ENCODE data around the gene ABT1. TPM values are rescaled to one million over a fixed set of nuclear protein-coding genes. Genes with fewer than 3 reads are reported as not detected.

Gene ABT1
- 11.2 and 19.0 TPM in 2 replicates for total RNA-seq

DNA sequence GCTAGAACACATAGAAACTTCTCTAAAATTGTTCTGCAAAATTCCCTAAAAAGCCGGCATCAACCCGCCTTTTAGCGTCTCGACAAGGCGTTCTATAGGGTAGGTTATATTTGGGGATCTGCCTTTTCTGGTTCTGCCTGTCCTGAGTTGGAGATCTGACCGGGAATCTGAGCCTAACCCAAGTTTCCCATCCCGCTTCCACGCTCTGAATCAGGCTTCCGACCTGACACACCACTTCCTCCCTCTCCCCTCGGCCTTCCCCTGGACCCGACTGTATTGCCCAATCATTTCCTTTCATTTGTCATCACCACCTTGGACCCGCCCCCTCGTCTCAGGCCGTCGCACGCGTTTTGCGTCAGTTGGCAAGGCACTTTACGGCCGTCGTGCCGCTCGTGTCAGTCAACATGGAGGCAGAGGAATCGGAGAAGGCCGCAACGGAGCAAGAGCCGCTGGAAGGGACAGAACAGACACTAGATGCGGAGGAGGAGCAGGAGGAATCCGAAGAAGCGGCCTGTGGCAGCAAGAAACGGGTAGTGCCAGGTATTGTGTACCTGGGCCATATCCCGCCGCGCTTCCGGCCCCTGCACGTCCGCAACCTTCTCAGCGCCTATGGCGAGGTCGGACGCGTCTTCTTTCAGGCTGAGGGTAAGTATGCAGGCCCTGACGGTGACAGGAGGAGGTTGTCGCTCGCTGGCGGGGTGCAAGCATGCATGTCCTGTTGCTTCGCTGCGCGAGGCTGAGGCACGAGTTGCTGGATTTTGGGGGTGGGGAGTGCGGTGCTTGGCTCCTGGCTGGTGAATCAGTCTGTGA is at the start of gene ABT1:
Gene ABT1 (plus strand): TSS at position 375 of the 810 bp plus-strand sequence. CDS start 30 bp downstream, at position 405.

Other genes with a start within 250 kb of the ABT1 start
- gene BTN3A2, start 231.8 kb upstream of the ABT1 start, total RNA-seq = 14.1 and 15.4 TPM in 2 replicates
- gene BTN2A2, start 213.8 kb upstream of the ABT1 start, total RNA-seq = 9.2 and 15.1 TPM in 2 replicates
- 25.9 and 27.6 TPM in 2 replicates for gene BTN3A1, start 194.7 kb upstream of the ABT1 start, total RNA-seq
- 27.6 and 28.5 TPM in 2 replicates for gene BTN3A3, start 156.4 kb upstream of the ABT1 start, total RNA-seq
- gene BTN2A1, start 139.0 kb upstream of the ABT1 start, total RNA-seq = 5.5 and 5.8 TPM in 2 replicates
- not detected in 2 replicates for gene BTN1A1, start 96.7 kb upstream of the ABT1 start, total RNA-seq
- 78.1 and 86.5 TPM in 2 replicates for gene HMGN4, start 58.6 kb upstream of the ABT1 start, total RNA-seq
- 11.8 and 13.3 TPM in 2 replicates for gene ZNF322, start 62.8 kb downstream of the ABT1 start, total RNA-seq